Gastroesophageal sphincter (tissue), 4 donors: ENCODE data around the gene PDE8B. TPM values are rescaled to one million over a fixed set of nuclear protein-coding genes. Genes with fewer than 3 reads are reported as not detected.

Experiments
- ATAC-seq: fragments of 150-250 bp; one replicate; pipeline ENCODE4 v1.9.1; 2016; ENCODE audit warnings: mild to moderate bottlenecking, moderate library complexity
- H3K27ac ChIP-seq, 4 donors: fragments of 200-600 bp; sonication (generic) in 3 of 4; 1 replicate in 3 of 4; 2 replicates in 1 of 4; pipeline ENCODE4 v1.5.1; 2016 to 2019
- H3K27me3 ChIP-seq: fragments of 200-600 bp; sonication (generic); one replicate; pipeline ENCODE4 v1.5.1; 2019
- H3K36me3 ChIP-seq, 2 donors: fragments of 200-600 bp; sonication (generic); one replicate each; pipeline ENCODE4 v1.5.1; 2019; ENCODE audit warnings: control low read depth in 1 of 2
- H3K4me1 ChIP-seq, 3 donors: fragments of 200-600 bp; sonication (generic); 1 replicate in 2 of 3; 2 replicates in 1 of 3; pipeline ENCODE4 v1.5.1; 2016 to 2019; ENCODE audit warnings: control low read depth in 2 of 3
- H3K4me3 ChIP-seq, 2 donors: fragments of 200-600 bp; sonication (generic); one replicate each; pipeline ENCODE4 v1.5.1; 2019; ENCODE audit warnings: mild to moderate bottlenecking in 1 of 2, moderate library complexity in 1 of 2
- H3K9me3 ChIP-seq, 3 donors: fragments of 200-600 bp; sonication (generic); one replicate each; pipeline ENCODE4 v1.5.1; 2017 to 2019; ENCODE audit warnings: control low read depth in 2 of 3
- EP300 ChIP-seq: sonication (generic); formaldehyde crosslinking; IDR thresholded peaks from one replicate; pipeline ENCODE4 v1.6.1; 2017; ENCODE audit warnings: antibody characterized with exemption, mild to moderate bottlenecking
- POLR2A ChIP-seq, 2 donors: fragments of 450-650 bp; IDR thresholded peaks; one replicate each; pipeline ENCODE4 v1.6.1; 2017; ENCODE audit warnings: antibody characterized with exemption in 2 of 2, mild to moderate bottlenecking in 2 of 2, moderate library complexity in 1 of 2
- POLR2AphosphoS5 ChIP-seq: sonication (generic); formaldehyde crosslinking; IDR thresholded peaks from one replicate; pipeline ENCODE4 v1.6.1; 2017; ENCODE audit warnings: antibody characterized with exemption
- WGBS, 2 donors: methylation state at CpG; one replicate each; pipeline ENCODE4 v1.1.5; 2018; ENCODE audit warnings: low coverage in 1 of 2; 5-methylcytosine and 5-hydroxymethylcytosine counted together
- total RNA-seq, 4 donors: library from RNA; depleted of rRNA; stranded (reverse); fragments of >200 nt; gene quantifications; one replicate each; pipeline ENCODE4 v1.1.0, GENCODE V29; 2016
- TF ChIP-seq, protein P1 (sequence below), 4 experiments: fragments of 200-600 bp in 2 of 4; fragments of 450-650 bp in 2 of 4; sonication (generic) in 1 of 4; IDR thresholded peaks; one replicate each; pipeline ENCODE4 v1.5.1; 2017 to 2019; ENCODE audit warnings: antibody characterized with exemption in 4 of 4, mild to moderate bottlenecking in 2 of 4, moderate library complexity in 2 of 4

The PDE8B gene
- total RNA-seq, 4 donors from 2014 or later = 0.96 to 11.0 (median 2.3) TPM

DNA sequence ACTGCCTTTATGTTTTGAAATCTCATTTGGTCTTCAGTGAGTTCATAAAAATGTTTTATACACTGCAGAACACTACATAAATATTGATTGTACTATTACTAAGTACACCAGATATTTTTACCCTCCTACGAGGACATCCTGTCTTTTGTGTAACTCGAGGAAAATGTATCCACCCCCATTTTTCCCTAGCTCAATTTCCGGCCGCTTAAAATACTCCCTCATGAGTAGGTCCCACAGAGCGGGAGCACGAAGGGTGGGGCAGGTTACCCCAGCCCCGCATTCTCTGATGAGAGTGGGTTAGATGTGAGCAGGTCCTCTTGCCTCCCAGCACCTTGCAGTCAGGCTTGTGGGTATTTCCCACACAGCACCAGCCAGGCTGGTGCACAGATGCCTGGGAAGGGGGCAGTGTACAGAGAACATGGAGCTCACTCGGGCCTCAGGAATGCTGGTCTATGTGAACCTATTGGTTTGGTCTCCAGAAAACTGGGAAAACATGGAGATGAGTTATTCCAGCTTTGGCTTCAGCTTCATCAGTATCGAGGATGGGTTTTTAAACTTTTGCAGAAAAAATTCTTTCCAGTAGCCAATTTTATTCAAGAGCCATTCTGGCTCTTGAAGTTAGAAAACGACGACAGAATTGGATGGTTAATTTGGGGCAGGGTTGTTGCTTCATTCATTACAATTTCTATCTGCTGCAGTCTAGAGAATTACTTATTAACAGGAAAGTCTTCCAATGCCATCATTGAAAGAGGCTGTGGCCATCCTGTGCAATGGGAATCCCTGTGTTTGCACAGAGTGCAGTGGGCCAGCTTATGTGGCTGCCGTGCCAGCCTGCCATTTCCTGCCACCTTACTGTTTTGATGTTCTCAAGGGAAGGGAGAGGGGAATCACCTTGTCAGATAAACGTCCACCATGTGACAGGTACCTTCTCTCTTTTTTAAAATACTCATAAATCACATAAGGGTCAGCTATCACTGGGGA lies 208.4 kb downstream of the PDE8B start:
- H3K36me3 ChIP-seq = no peaks in the 10 kb centered on the region
- no peaks in the 10 kb centered on the region for H3K9me3 ChIP-seq
- ATAC-seq = no peak
- peaks cover 10% of the 10 kb centered on the region for H3K27me3 ChIP-seq
- no peaks in the 10 kb centered on the region for H3K4me1 ChIP-seq
- no peak overlapping the region for H3K4me3 ChIP-seq
- 54 to 74% methylated on average over 8 to 9 of the region's 13 CpGs for WGBS, 2 donors
- H3K27ac ChIP-seq = no peak overlapping the region
- TF ChIP-seq POLR2AphosphoS5 = no peak
- no peak for TF ChIP-seq POLR2A (IDR thresholded peaks at IDR 0.05)
- no peak for TF ChIP-seq EP300
- TF ChIP-seq, protein P1, sequence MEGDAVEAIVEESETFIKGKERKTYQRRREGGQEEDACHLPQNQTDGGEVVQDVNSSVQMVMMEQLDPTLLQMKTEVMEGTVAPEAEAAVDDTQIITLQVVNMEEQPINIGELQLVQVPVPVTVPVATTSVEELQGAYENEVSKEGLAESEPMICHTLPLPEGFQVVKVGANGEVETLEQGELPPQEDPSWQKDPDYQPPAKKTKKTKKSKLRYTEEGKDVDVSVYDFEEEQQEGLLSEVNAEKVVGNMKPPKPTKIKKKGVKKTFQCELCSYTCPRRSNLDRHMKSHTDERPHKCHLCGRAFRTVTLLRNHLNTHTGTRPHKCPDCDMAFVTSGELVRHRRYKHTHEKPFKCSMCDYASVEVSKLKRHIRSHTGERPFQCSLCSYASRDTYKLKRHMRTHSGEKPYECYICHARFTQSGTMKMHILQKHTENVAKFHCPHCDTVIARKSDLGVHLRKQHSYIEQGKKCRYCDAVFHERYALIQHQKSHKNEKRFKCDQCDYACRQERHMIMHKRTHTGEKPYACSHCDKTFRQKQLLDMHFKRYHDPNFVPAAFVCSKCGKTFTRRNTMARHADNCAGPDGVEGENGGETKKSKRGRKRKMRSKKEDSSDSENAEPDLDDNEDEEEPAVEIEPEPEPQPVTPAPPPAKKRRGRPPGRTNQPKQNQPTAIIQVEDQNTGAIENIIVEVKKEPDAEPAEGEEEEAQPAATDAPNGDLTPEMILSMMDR (IDR thresholded peaks at IDR 0.05) = no peak

DNA sequence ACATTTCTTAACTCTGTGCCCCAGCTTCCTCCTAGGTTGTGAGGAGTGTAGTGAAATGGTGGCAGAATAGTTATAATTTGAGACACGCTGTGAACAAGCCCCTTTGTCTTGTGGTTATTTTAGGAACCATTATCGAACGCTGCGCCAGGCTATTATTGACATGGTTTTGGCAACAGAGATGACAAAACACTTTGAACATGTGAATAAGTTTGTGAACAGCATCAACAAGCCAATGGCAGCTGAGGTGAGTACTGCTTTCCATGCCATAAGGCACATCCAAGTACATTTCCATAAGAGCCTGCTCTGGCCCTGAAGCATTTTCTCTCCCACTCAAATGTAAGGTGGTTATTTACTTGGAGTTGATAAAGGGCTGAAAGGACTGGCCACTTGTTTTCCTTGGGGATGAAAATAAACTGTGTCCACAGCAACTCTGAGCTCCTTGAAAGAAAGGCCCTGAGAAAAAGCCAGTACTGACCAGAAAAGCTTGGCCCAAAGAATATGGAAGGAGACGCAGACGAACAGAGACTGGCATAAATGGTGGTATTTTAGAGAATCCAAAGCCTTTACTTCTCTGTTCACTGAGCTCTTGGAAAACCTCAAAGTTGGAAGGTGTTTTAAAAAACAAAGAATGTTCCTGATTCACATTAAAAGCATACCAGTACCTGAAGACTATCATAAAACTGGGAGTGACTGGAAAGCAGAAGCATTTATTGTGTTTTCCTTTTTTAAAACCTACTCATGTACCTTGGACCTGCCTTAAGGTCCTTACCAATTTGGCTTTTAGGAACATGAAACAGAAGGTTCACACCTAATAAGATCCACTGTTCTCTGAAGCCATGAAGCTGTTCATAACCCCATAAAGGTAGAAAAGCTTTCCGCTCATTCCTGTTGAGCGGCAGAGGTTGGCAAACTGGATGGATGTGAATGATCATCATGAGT lies 209.4 kb downstream of the PDE8B start:
- peaks cover 0 to 3% of the 10 kb centered on the region in 2 donors for H3K36me3 ChIP-seq
- no peaks in the 10 kb centered on the region for H3K9me3 ChIP-seq
- TF ChIP-seq EP300 = no peak
- TF ChIP-seq, protein P1 (IDR thresholded peaks at IDR 0.05) = no peak
- TF ChIP-seq POLR2AphosphoS5 = no peak
- TF ChIP-seq POLR2A (IDR thresholded peaks at IDR 0.05) = no peak
- peaks cover 10% of the 10 kb centered on the region for H3K27me3 ChIP-seq
- no peaks in the 10 kb centered on the region for H3K4me1 ChIP-seq
- ATAC-seq = no peak
- no peak overlapping the region for H3K4me3 ChIP-seq
- WGBS, 2 donors = 81 to 82% methylated on average over 6 to 8 of the region's 8 CpGs
- no peak overlapping the region for H3K27ac ChIP-seq

DNA sequence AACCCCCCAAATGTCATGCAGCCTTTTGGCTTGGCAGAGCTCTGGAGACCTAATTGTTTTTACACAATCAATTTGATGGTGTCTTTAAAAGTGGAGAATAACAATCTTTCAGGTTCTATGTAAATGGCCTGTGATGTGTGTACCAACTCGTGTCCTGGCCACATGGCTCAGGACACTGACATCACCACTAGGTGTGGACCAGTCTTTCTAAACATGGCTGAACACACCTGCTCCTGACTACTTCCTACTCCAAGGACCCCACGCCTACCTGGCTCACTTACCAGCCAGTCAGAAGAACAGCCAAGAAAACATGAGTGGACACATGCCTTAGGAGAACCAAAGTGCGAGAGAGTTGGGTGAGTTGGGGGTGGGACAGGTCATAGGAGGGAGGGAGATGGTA lies 210.5 kb downstream of the PDE8B start:
- no peak for ATAC-seq
- H3K4me1 ChIP-seq = peaks cover 0 to 5% (median under 1%) of the 10 kb centered on the region in 3 donors
- no peaks in the 10 kb centered on the region for H3K9me3 ChIP-seq
- H3K27ac ChIP-seq = no peak overlapping the region
- peaks cover 0 to 12% of the 10 kb centered on the region in 2 donors for H3K36me3 ChIP-seq
- TF ChIP-seq EP300 (no peak), POLR2AphosphoS5 (no peak), POLR2A (IDR thresholded peaks at IDR 0.05) (no peak)
- TF ChIP-seq, protein P1 (IDR thresholded peaks at IDR 0.05) = no peak
- WGBS, 2 donors = 40 to 74% methylated on average over 2 of the region's 3 CpGs
- no peak overlapping the region for H3K4me3 ChIP-seq
- H3K27me3 ChIP-seq = peaks cover 10% of the 10 kb centered on the region

DNA sequence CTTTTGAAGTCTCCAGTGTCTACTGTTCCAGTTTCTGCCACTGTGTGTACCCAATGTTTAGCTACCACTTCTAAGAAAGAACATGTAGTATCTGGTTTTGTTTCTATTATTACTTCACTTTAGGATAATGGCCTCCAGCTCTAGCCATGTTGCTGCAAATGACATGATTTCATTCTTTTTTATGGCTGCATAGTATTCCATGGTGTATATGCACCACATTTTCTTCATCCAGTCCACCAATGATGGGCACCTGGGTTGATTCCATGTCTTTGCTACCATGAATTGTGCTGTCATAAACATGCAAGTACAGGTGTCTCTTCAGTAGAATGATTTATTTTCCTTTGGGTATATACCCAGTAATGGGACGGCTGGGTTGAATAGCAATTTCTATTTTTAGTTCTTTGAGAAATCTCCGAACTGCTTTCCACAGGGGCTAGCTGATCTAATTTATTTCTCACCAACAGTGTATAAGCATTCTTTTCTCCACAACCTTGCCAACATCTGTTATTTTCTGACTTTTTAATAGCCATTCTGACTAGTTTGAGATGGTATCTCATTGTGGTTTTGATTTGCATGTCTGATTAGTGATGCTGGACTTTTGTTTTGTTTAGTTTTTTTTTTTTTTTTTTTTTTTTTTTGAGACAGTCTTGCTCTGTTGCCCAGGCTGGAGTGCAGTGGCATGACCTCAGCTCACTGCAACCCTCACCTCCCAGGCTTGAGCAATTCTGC lies 212.7 kb downstream of the PDE8B start:
- H3K4me1 ChIP-seq = peaks cover 0 to 26% (median 7%) of the 10 kb centered on the region in 3 donors
- ATAC-seq = no peak
- H3K9me3 ChIP-seq = no peaks in the 10 kb centered on the region
- no peak overlapping the region for H3K27ac ChIP-seq
- no peaks in the 10 kb centered on the region for H3K27me3 ChIP-seq
- peaks cover 0 to 20% of the 10 kb centered on the region in 2 donors for H3K36me3 ChIP-seq
- no peak overlapping the region for H3K4me3 ChIP-seq
- 40 to 52% methylated on average over 2 of the region's 2 CpGs for WGBS, 2 donors
- TF ChIP-seq POLR2A (IDR thresholded peaks at IDR 0.05) (no peak), POLR2AphosphoS5 (no peak), EP300 (no peak)
- TF ChIP-seq, protein P1 (IDR thresholded peaks at IDR 0.05) = no peak
